Activated naive CD4-positive, alpha-beta T cell (primary cell): ENCODE data around the gene VDAC1.

Source experiments
- DNase-seq, 4 experiments: peaks; one replicate each; lab custom pipeline; 2025; lab: John Stamatoyannopoulos, UW

Gene VDAC1

DNA sequence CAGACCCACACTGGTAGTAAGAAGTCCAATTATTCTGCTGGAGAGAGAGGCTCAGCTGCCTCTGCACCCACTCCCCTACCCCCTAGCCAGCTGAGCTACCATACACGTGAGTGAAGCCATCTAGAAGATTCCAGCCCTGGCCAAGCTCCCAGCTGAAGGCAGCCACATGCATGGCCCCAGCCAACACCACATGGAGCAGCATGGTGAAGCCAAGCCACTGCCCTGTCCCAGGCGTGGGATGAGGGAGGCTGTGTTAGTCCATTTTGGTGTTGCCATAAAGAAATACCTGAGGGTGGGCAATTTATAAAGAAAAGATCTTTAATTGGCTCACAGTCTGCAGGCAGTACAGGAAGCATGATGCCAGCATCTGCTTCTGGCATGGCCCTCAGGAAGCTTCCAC, 20.0 kb upstream of the VDAC1 start:
- no peak for DNase-seq

DNA sequence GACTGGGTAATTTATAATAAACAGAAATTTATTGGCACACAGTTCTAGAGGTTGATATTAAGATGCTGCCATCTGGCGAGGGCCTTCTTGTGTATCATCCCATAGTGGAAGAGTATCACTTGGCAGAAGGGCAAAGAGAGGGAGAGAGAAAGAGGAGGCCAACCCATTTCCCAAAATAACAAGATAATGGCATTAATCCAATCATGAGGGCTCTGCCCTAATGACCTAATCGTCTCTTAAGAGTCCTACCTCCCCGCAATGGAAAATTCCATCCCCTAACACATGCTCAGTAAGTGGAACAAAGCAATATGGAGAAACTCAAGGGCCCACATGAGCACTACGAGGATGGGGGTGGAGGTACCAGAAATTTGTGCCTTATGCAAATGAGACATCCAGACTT, 17.6 kb upstream of the VDAC1 start:
- no peak for DNase-seq

DNA sequence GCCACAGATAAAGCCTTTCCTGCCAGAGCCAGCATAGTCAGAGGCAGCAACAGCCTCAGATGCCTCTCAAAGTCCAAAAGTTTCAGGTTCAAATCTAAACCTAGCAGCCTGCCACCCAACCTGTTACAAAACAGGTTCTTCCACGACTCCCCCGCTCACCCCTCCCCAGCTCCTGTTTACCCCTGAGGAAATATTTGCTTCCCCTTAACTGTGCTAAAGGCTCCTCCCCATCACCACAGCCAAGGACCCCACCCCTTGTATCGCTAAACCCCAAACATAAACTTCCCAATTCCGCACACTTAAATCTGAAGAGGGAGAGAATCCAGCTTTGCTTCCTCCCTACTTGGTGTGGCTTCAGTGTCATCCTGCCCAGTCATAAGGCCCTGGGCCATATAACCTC, 15.4 kb upstream of the VDAC1 start:
- DNase-seq = no peak

- no peak for DNase-seq
Measured at GRCh38 chr5:134019636-134020035, 14.9 kb upstream of the VDAC1 start.

DNA sequence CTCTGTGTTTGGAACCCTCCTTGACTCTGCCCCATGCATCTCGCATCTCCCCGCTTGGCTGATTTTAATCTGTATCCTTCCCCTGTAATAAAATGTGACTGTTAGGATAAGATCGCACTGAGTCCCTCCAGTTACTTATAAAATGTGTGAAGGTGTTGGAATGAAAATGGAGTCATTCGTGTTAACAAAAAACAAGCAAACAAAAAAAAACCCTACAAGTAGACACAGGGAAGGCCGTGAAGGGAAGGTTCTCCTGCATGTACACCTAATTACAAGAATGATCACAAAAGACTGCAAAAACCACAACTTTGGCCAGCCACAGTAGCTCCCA, 14.2 kb upstream of the VDAC1 start:
- no peak for DNase-seq

GRCh38 chr5:134018154-134018985, 13.6 kb upstream of the VDAC1 start:
- DNase-seq = no peak

DNA sequence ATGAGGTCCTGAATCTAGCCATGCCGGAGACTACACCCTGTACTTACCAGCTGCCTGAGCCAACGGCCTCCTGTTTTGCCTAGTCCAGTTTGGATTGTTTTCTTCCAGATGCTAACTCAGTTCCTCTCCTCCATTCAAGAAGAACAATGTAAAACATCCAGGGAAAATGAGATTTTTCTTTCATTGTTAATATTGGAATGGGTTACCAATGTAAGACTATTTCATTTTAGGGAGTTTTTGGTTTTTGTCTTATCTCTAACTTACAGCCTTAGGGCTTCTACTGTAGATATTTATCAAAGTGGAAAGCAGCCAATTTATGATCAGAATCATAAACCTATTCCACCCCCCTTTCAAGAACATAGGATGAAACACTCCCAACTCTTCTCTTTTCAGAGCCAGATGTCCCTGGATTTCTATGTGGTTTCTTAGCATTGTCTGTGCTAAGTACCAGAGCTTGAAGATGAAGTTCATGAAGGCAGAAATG, 3.5 kb upstream of the VDAC1 start:
- DNase-seq = no peak

- DNase-seq = no peak
Measured at GRCh38 chr5:134007581-134008265, 2.9 kb upstream of the VDAC1 start.

DNA sequence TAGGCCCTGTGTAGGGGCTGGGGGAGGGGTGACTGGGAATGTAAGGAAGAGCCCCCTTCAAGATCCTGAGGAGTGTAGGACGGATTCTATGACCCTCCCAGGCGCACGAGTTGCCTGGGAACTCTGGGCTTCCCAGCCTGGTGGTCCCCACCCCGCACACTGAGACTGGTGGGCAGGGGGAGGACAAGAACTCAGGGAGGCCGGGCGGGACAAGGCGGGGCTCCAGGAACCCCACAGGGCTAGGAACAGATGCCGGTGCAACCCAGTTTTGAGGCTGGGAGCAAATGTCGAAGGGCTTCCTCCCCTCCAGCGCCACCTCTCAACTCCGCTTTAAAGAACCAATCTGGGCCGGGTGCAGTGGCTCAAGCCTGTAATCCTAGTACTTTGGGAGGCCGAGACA, 1.3 kb upstream of the VDAC1 start:
- DNase-seq = no peak

DNA sequence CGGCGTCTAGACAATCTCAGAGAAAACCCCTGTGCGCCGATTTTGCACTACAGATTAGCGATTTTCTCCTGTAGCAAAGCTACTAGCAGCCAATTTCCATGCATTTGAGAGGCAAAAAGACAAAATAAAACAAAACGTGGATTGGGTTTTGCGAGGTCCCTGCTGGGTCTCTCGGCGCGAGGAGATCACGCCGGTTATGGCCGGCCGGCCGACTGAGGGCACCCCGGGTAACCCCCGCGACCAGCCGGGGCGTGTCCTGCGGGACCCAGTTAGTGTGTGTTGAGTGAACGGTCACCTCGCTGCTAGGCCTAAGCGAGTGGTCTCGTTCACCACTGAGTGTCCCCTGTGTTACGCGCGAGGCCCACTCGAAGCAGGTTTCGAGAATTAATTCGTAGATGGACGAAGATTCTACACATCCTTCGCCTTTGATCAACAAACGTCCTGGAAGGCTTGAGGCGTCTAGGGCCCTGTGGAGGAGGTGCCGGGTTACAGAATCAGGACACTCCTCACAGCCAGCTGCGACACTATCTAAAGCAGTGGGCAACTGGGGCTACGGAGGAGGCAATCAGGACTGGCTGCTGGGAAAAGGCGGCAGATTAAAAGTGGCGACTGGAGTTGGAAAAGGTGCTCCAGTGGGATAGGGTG, 764 bp upstream of the VDAC1 start:
- DNase-seq = no peak

DNA sequence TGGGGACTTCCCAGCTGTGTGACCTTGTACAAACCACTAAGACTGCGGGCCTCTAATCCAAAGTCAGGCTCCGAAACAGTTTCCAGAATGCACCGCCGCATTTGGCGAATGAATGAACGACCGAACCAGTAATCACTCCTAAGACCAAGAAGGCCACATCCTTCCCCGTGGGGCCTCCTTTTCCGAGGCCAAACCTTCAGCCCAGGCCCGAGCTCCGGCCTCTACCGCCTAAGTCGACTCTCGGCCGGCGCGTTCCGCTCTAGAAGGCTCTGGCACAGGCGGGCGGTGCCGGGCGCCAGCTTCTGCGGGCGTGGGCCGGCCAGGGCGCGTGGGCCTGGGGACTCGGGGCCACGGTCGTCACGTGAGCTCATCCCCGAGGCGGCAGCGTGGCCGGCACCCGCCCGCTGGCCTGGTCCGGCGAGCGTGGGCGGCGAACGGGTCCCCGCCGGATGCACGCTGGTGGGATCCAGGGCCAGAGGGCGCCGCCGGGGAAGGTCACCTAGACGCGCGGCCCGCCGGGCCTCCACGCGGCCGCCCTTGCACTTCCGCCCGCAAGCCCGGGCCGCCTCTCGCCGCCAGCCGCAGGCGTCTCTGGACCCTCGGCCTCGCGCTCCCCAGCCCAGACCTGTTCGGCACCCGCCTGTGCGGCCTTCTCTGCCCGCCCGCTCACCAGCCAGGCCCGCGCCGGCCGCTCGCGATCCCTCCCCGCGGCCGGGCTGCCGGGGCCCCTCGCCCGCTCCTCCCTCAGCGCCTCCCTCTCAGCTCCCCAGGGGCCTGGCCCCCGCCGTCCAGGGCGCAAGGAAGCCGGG, 754 bp downstream of the VDAC1 start:
- peak in 2 of 4 experiments; percentile 44 to 52 for DNase-seq

GRCh38 chr5:134003064-134003816, 1.5 kb downstream of the VDAC1 start:
- DNase-seq = peak in 1 of 4 experiments; percentile 26

- DNase-seq = no peak
Measured at GRCh38 chr5:134001938-134002731, 2.6 kb downstream of the VDAC1 start.

DNA sequence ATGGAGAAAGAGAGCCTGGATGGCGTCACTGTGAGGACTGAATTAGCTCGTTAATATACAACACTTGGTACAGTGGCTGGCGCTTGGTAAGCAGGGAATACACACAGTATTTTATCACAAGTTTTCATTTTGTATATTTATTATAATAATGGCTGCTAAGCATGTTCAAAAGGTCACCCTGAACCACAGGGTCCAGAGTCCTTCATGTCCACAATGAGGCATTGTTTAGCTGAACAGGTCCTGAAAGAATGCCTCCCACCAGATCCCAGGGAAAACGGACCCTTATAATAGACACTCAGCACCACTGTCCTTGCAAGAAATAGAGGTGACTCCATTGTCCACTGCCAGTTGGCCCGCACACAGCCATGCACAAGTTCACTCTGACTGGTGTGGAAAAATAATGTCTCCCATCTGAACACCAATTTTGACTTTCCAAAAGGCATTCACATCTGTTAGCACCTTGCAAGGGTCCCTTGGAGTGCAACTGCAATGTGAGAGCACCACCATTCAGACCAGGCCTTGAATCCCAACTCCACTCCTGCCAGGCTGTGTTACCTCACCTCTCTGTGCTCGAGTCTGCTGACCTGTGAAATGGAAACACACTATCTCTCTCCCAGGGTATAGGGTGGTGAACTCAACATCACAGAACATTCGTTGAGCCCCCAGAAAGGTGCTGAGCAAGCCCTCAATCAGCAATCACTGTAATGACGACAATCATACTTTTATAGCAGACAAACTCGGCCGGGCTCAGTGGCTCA, 3.9 kb downstream of the VDAC1 start:
- no peak for DNase-seq

GRCh38 chr5:134000091-134000511, 4.7 kb downstream of the VDAC1 start:
- DNase-seq = no peak

DNA sequence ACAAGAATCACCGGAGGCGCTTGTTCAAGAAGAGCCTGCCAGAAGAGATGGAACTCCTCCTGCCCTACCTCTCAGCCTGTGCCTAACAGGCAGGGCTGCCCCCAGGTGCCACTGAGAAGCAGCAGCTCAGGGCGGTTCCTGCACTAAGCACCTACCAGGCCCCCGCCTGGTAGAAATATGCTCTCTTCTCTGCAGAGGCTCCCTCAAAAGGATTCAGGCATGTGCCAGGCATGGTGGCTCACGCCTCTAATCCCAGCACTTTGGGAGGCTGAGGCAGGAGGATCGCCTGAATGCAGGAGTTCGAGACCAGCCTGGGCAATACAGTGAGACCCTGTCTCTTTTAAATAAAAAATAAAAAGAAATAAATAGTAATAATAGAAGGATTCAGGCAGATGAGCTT, 6.0 kb downstream of the VDAC1 start:
- DNase-seq = no peak

GRCh38 chr5:133998042-133998441, 6.7 kb downstream of the VDAC1 start:
- DNase-seq = no peak

DNA sequence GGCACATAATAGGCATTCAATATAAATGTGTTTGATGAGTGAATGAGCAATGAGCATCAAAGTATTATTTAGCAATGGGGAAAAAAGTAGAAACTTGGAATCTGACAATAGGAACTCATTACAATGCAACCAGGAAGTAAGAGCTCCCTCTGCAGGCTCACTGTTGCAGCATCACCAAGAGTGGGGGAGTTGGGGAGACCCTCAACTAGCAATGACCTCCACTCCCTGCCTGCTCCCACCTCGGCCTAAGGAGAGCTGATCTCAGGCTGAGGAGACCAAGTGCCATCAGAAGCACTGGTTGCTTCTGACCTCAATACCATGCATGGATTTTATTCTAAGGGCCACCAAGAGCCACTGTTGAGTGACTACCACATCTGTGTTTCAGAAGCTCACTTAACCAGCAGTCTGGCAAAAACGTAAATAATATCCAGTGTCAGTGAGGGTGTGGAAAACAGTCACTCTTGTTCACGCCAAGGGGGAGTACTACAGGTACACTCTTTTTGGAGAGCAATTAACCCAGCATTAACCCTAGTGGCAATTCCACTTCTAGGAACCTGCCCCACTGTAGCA, 8.0 kb downstream of the VDAC1 start:
- no peak for DNase-seq

- DNase-seq = no peak
Measured at GRCh38 chr5:133995883-133996563, 8.8 kb downstream of the VDAC1 start.
